B cell (primary cell): ENCODE results near the gene VAV3. TPM values are rescaled to one million over a fixed set of nuclear protein-coding genes. Genes with fewer than 3 reads are reported as not detected.

Source experiments
- ATAC-seq: fragments of 200-7000 bp; cut with Tn5 transposase; one replicate; pipeline ENCODE4 v1.10.0; 2021; ENCODE audit warnings: low read depth, mild to moderate bottlenecking, moderate number of reproducible peaks, moderate library complexity
- CTCF ChIA-PET: fragments of 350-600 bp; sonication (Branson Sonifier 250); formaldehyde crosslinking; loops from one replicate; lab custom pipeline; 2021; ENCODE audit warnings: antibody characterized with exemption, inconsistent platforms; lab: Charles Lee
- POLR2A ChIA-PET: fragments of 350-600 bp; sonication (Branson Sonifier 250); formaldehyde crosslinking; loops from one replicate; lab custom pipeline; 2021; ENCODE audit warnings: antibody characterized with exemption; lab: Charles Lee
- DNase-seq: peaks from one replicate; pipeline ENCODE4 v3.0.0; 2013
- H2AFZ ChIP-seq: 2 replicates; pipeline ENCODE4 v1.6.1; 2012; ENCODE audit warnings: mild to moderate bottlenecking, low read depth, low read length; ENCODE audit not compliant: insufficient read depth, poor library complexity, severe bottlenecking
- H3K27ac ChIP-seq, 2 donors: 1 replicate in 1 of 2; 2 replicates in 1 of 2; pipeline ENCODE4 v1.5.1; 2012 to 2013; ENCODE audit warnings: low read length in 2 of 2, mild to moderate bottlenecking in 2 of 2, moderate library complexity in 1 of 2
- H3K27me3 ChIP-seq, 4 experiments: fragments of 200-600 bp in 1 of 4; sonication (generic) in 1 of 4; replicated peaks in 1 of 4; 1 replicate in 2 of 4; 2 replicates in 2 of 4; pipeline versions ENCODE4 v1.6.1 to v1.7.0; 2013 to 2016; ENCODE audit warnings: low read length in 3 of 4, mild to moderate bottlenecking in 2 of 4, mixed read lengths in 1 of 4, moderate library complexity in 1 of 4; ENCODE audit not compliant: insufficient read depth in 4 of 4, control insufficient read depth in 3 of 4; ENCODE audit errors: control extremely low read depth in 1 of 4
- H3K36me3 ChIP-seq, 2 experiments: replicated peaks in 1 of 2; 1 replicate in 1 of 2; 2 replicates in 1 of 2; pipeline versions ENCODE4 v1.6.1 to v1.7.1; 2013; ENCODE audit warnings: low read length in 1 of 2; ENCODE audit not compliant: insufficient read depth in 2 of 2, control insufficient read depth in 1 of 2; ENCODE audit errors: control extremely low read depth in 1 of 2, extremely low read depth in 1 of 2
- H3K4me1 ChIP-seq, 2 donors: fragments of 200-600 bp in 1 of 2; sonication (generic) in 1 of 2; 1 replicate in 1 of 2; 2 replicates in 1 of 2; pipeline versions ENCODE4 v1.5.1 to v1.6.1; 2013 to 2017; ENCODE audit warnings: low read length in 2 of 2; ENCODE audit not compliant: control insufficient read depth in 2 of 2, insufficient read depth in 2 of 2
- H3K4me2 ChIP-seq: replicated peaks from 2 replicates; pipeline ENCODE3; 2012; ENCODE audit warnings: mild to moderate bottlenecking, low read depth, low read length; ENCODE audit not compliant: poor library complexity, severe bottlenecking
- H3K4me3 ChIP-seq, 5 experiments: fragments of 200-600 bp in 1 of 5; sonication (generic) in 1 of 5; 1 replicate in 3 of 5; 2 replicates in 2 of 5; pipeline versions ENCODE4 v1.5.1 to v1.7.0; 2011 to 2016; ENCODE audit warnings: low read length in 4 of 5, mild to moderate bottlenecking in 4 of 5, low read depth in 2 of 5, control low read depth in 1 of 5, moderate library complexity in 1 of 5; ENCODE audit not compliant: insufficient read depth in 1 of 5; ENCODE audit errors: control extremely low read depth in 1 of 5, extremely low read depth in 1 of 5
- H3K79me2 ChIP-seq: fragments of 200-600 bp; sonication (generic); one replicate; pipeline ENCODE4 v1.6.0; 2016; ENCODE audit warnings: low read length; ENCODE audit not compliant: control insufficient read depth, insufficient read depth
- H3K9ac ChIP-seq: fragments of 200-600 bp; sonication (generic); 2 replicates; pipeline ENCODE4 v1.6.1; 2017; ENCODE audit warnings: mild to moderate bottlenecking, low read length, moderate library complexity
- H3K9me3 ChIP-seq, 3 donors: one replicate each; pipeline versions ENCODE4 v1.6.1 to v1.7.1; 2013; ENCODE audit warnings: low read length in 2 of 3; ENCODE audit not compliant: control insufficient read depth in 2 of 3, insufficient read depth in 1 of 3; ENCODE audit errors: control extremely low read depth in 1 of 3
- H4K20me1 ChIP-seq: 2 replicates; pipeline ENCODE4 v1.6.0; 2012; ENCODE audit warnings: mild to moderate bottlenecking, low read length; ENCODE audit not compliant: insufficient read depth, control insufficient read depth, poor library complexity, severe bottlenecking
- H3K27ac Mint-ChIP-seq: one replicate; pipeline ENCODE4 v1.8.0; 2021; ENCODE audit warnings: mixed read lengths
- H3K27me3 Mint-ChIP-seq: one replicate; pipeline ENCODE4 v1.8.0; 2021; ENCODE audit warnings: mixed read lengths
- H3K4me1 Mint-ChIP-seq: one replicate; pipeline ENCODE4 v1.8.0; 2021; ENCODE audit warnings: mixed read lengths
- H3K4me3 Mint-ChIP-seq: one replicate; pipeline ENCODE4 v1.8.0; 2021; ENCODE audit warnings: mixed read lengths
- H3K9me3 Mint-ChIP-seq: one replicate; pipeline ENCODE4 v1.8.0; 2022; ENCODE audit warnings: mixed read lengths; ENCODE audit not compliant: insufficient read depth
- CTCF ChIP-seq: fragments of 200-600 bp; IDR thresholded peaks from one replicate; pipeline ENCODE4 v1.8.0; 2022; ENCODE audit warnings: antibody characterized with exemption, mild to moderate bottlenecking
- EZH2 ChIP-seq: IDR thresholded peaks from 2 replicates; pipeline ENCODE4 v1.6.1; 2012; ENCODE audit warnings: borderline replicate concordance, low read depth, mild to moderate bottlenecking, moderate library complexity, low read length; ENCODE audit not compliant: insufficient read depth, poor library complexity, severe bottlenecking
- WGBS: methylation state at CpG from one replicate; pipeline ENCODE4 v1.1.5; 2013; ENCODE audit warnings: missing lambda C conversion rate; ENCODE audit not compliant: insufficient coverage; 5-methylcytosine and 5-hydroxymethylcytosine counted together
- intact Hi-C: fragments of 100-400 bp; cut with micrococcal nuclease; formaldehyde crosslinking; loops from one replicate; pipeline ENCODE4 v1.10.0; 2022
- polyA plus RNA-seq: library from polyadenylated mRNA; depleted of rRNA; stranded (reverse); fragments of >200 nt; gene quantifications from 2 replicates; pipeline ENCODE4 v1.2.3, GENCODE V29; 2012
- total RNA-seq, 2 donors: library from RNA; stranded (reverse); fragments of 120-200 nt in 1 of 2; gene quantifications; 1 replicate in 1 of 2; 2 replicates in 1 of 2; pipeline versions ENCODE4 v1.2.3 to v1.2.4, GENCODE V29; 2013 to 2022

Gene VAV3
- total and polyA plus RNA-seq, 2 donors (not counting 1 experiment from before 2014, with no cell fraction given), result 14.8 to 32.5 TPM

- WGBS, result no CpG with 5 or more reads among the region's 2 CpGs
These were observed 371.3 kb downstream of the VAV3 start for GRCh38 chr1:107593501-107594209.

More at GRCh38 chr1:107593501-107594209, 371.3 kb downstream of the VAV3 start:
- H3K36me3 ChIP-seq, result peaks cover 18 to 28% of the 10 kb centered on the region in 2 experiments
- H3K4me3 Mint-ChIP-seq, result no peak overlapping the region
- H3K4me1 ChIP-seq, result no peaks in the 10 kb centered on the region
- H3K4me3 ChIP-seq, result no peak overlapping the region
- H3K27me3 ChIP-seq, result no peaks in the 10 kb centered on the region
- H3K79me2 ChIP-seq, result no peaks in the 10 kb centered on the region
- no peak overlapping the region for H3K9ac ChIP-seq
- no peaks in the 10 kb centered on the region for H3K27me3 Mint-ChIP-seq
- no peaks in the 10 kb centered on the region for H4K20me1 ChIP-seq
- DNase-seq (no peak), ATAC-seq (no peak)
- H3K9me3 ChIP-seq, result no peaks in the 10 kb centered on the region
- POLR2A ChIA-PET, result no interaction called here
- H3K27ac Mint-ChIP-seq, result no peak overlapping the region
- no peaks in the 10 kb centered on the region for H3K9me3 Mint-ChIP-seq
- H3K4me1 Mint-ChIP-seq, result peaks cover 14% of the 10 kb centered on the region
- H2AFZ ChIP-seq, result no peak overlapping the region
- H3K4me2 ChIP-seq, result no peak overlapping the region
- CTCF ChIA-PET, result no interaction called here
- no peak overlapping the region for H3K27ac ChIP-seq
- intact Hi-C loops, result no loop called here
- TF ChIP-seq EZH2 (no peak), CTCF (no peak)
